Hepatocyte (in vitro differentiated cells): ENCODE results near the gene TRIM69. TPM values are rescaled to one million over a fixed set of nuclear protein-coding genes. Genes with fewer than 3 reads are reported as not detected.
"Not testable (repeated sequence)": the region's sequence is repeated elsewhere in the genome, so short reads cannot be mapped to it uniquely, and the experiment has no call there.

ENCODE experiments used
- DNase-seq: peaks from one replicate; pipeline ENCODE4 v3.0.0-alpha.2; 2016; ENCODE audit warnings: low spot score
- H2AFZ ChIP-seq: fragments of 200-600 bp; sonication (generic); 2 replicates; pipeline ENCODE4 v1.6.0; 2016; ENCODE audit warnings: antibody characterized with exemption, mild to moderate bottlenecking
- H3K27ac ChIP-seq: fragments of 200-600 bp; sonication (generic); 2 replicates; pipeline ENCODE4 v1.5.1; 2016; ENCODE audit warnings: mild to moderate bottlenecking
- H3K27me3 ChIP-seq: fragments of 200-600 bp; sonication (generic); 2 replicates; pipeline ENCODE4 v1.6.1; 2016
- H3K36me3 ChIP-seq: fragments of 200-600 bp; sonication (generic); replicated peaks from 2 replicates; pipeline ENCODE4 v1.5.1; 2016; ENCODE audit warnings: low read depth; ENCODE audit not compliant: insufficient read depth
- H3K4me1 ChIP-seq: fragments of 200-600 bp; sonication (generic); 2 replicates; pipeline ENCODE4 v1.5.1; 2016; ENCODE audit warnings: mild to moderate bottlenecking, moderate library complexity; ENCODE audit not compliant: insufficient read depth
- H3K4me2 ChIP-seq: fragments of 200-600 bp; sonication (generic); 2 replicates; pipeline ENCODE4 v1.6.0; 2016
- H3K4me3 ChIP-seq: fragments of 200-600 bp; sonication (generic); 2 replicates; pipeline ENCODE4 v1.5.1; 2016; ENCODE audit warnings: mild to moderate bottlenecking
- H3K79me2 ChIP-seq: fragments of 200-600 bp; sonication (generic); 2 replicates; pipeline ENCODE4 v1.6.0; 2017; ENCODE audit warnings: mild to moderate bottlenecking
- H3K9me2 ChIP-seq: fragments of 200-600 bp; sonication (generic); replicated peaks from 2 replicates; pipeline ENCODE4 v1.6.0; 2017; ENCODE audit warnings: mild to moderate bottlenecking; ENCODE audit not compliant: insufficient read depth
- H3K9me3 ChIP-seq: fragments of 200-600 bp; sonication (generic); 2 replicates; pipeline ENCODE4 v1.5.1; 2016; ENCODE audit warnings: low read depth, mild to moderate bottlenecking
- H4K20me1 ChIP-seq: fragments of 200-600 bp; sonication (generic); 2 replicates; pipeline ENCODE4 v1.6.0; 2016; ENCODE audit warnings: mild to moderate bottlenecking; ENCODE audit not compliant: insufficient read depth, poor library complexity, severe bottlenecking
- EZH2 ChIP-seq: fragments of 200-600 bp; sonication (generic); IDR thresholded peaks from 2 replicates; pipeline ENCODE4 v1.6.1; 2016; ENCODE audit warnings: antibody characterized with exemption, mild to moderate bottlenecking, borderline replicate concordance
- EZH2phosphoT487 ChIP-seq: fragments of 200-600 bp; sonication (generic); IDR thresholded peaks from one replicate; pipeline ENCODE4 v1.6.1; 2018; ENCODE audit warnings: antibody characterized with exemption, mild to moderate bottlenecking, low read depth, moderate library complexity; ENCODE audit not compliant: unreplicated experiment, severe bottlenecking
- WGBS: methylation state at CpG from one replicate; pipeline ENCODE4 v1.1.6; 2016; ENCODE audit warnings: low lambda C conversion rate; ENCODE audit errors: missing lambda C conversion rate; 5-methylcytosine and 5-hydroxymethylcytosine counted together
- polyA plus RNA-seq: library from polyadenylated mRNA; unstranded; fragments of >200 nt; fragmentation: Nextera tagmentation; extraction: Ambion mirVana; gene quantifications from 2 replicates; pipeline ENCODE4 v1.2.1, GENCODE V29; 2016
- total RNA-seq: library from RNA; depleted of rRNA; stranded (reverse); fragments of >200 nt; gene quantifications from 2 replicates; pipeline ENCODE4 v1.2.3, GENCODE V29; 2014
- TF ChIP-seq, protein P1 (sequence below): fragments of 200-600 bp; sonication (generic); IDR thresholded peaks from 2 replicates; pipeline ENCODE4 v1.5.1; 2016; ENCODE audit warnings: antibody characterized with exemption, mild to moderate bottlenecking; ENCODE audit not compliant: poor library complexity

The TRIM69 gene
- total and polyA plus RNA-seq, 2 experiments from 2014 or later = 6.5 to 11.0 TPM

DNA sequence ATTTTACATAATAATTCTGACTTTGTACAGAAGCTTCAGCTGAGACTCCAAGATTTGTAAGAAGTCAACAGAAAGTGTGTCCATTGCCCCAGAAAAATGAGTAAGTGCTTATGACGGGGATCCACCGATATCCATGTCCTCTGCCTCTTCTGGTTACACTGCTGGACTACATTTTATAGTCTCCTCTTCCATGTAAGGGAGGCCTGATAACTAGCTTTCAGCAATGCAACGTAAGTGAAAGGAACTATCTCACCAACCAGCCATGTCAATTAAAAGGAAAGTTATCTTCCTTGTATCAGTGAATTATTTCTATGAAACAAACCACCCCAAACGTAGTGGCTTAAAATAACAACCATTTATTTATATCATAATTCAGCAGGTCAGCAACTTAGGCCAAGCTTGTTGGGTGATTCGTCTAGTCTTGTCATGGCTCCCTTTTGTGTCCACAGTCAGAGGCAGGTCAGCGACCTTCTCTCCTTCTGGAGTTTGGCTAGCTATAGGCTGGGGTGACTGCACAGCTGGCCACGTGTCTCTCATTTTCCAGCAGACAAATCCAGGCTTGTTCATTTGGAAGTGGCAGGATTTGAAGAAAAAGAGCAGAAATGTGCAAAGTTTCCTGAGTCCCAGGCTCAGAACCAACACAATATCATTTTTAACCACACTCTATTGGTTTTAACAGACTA is 44.9 kb downstream of the TRIM69 start:
- 89% methylated on average over 7 of the region's 7 CpGs for WGBS
- no peaks in the 10 kb centered on the region for H3K4me1 ChIP-seq
- no peaks in the 10 kb centered on the region for H3K27me3 ChIP-seq
- no peak for DNase-seq
- no peaks in the 10 kb centered on the region for H3K9me2 ChIP-seq
- no peaks in the 10 kb centered on the region for H3K79me2 ChIP-seq
- H3K4me2 ChIP-seq = no peak overlapping the region
- H3K9me3 ChIP-seq = no peaks in the 10 kb centered on the region
- H3K36me3 ChIP-seq = no peaks in the 10 kb centered on the region
- H3K4me3 ChIP-seq = no peak overlapping the region
- TF ChIP-seq EZH2phosphoT487 = no peak
- no peak for TF ChIP-seq EZH2
- TF ChIP-seq, protein P1, sequence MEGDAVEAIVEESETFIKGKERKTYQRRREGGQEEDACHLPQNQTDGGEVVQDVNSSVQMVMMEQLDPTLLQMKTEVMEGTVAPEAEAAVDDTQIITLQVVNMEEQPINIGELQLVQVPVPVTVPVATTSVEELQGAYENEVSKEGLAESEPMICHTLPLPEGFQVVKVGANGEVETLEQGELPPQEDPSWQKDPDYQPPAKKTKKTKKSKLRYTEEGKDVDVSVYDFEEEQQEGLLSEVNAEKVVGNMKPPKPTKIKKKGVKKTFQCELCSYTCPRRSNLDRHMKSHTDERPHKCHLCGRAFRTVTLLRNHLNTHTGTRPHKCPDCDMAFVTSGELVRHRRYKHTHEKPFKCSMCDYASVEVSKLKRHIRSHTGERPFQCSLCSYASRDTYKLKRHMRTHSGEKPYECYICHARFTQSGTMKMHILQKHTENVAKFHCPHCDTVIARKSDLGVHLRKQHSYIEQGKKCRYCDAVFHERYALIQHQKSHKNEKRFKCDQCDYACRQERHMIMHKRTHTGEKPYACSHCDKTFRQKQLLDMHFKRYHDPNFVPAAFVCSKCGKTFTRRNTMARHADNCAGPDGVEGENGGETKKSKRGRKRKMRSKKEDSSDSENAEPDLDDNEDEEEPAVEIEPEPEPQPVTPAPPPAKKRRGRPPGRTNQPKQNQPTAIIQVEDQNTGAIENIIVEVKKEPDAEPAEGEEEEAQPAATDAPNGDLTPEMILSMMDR = no peak
- no peak overlapping the region for H3K27ac ChIP-seq
- H4K20me1 ChIP-seq = no peaks in the 10 kb centered on the region
- H2AFZ ChIP-seq = no peak overlapping the region

DNA sequence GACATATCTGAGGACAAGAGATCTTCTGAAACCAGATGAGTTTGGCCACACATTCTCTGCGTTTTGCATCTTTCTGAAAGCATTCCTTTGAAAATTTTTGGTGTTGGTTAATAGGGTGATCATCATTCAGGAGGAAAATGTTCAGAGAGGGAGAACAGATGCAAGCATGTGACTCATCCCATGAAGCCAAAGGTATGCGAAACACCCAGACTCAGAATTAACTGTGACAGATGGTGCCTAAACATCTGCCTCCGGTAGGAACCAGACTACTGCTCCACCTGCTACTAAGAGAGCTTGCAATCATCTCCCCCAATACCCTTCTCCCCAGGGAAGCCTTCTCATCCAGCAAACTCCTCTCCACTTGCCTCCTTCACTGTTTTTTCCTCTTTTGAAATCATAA is 46.2 kb downstream of the TRIM69 start:
- TF ChIP-seq EZH2 = no peak
- TF ChIP-seq, protein P1 = no peak
- no peak for TF ChIP-seq EZH2phosphoT487

GRCh38 chr15:44784918-44785274 is 48.6 kb downstream of the TRIM69 start:
- H3K4me2 ChIP-seq = peak overlapping the region; percentile 75
- H3K9me2 ChIP-seq, DNase-seq, H3K4me3 ChIP-seq, H4K20me1 ChIP-seq, H3K27me3 ChIP-seq, H2AFZ ChIP-seq, H3K4me1 ChIP-seq, H3K36me3 ChIP-seq, H3K9me3 ChIP-seq, H3K79me2 ChIP-seq: not testable (repeated sequence)
- 69% methylated on average over 5 of the region's 5 CpGs for WGBS
- peak overlapping the region; percentile 94 for H3K27ac ChIP-seq

More for the DNA sequence above, 46.2 kb downstream of the TRIM69 start:
- H3K4me1 ChIP-seq = no peaks in the 10 kb centered on the region
- no peaks in the 10 kb centered on the region for H3K9me2 ChIP-seq
- no peak overlapping the region for H2AFZ ChIP-seq
- no peak overlapping the region for H3K27ac ChIP-seq
- no peaks in the 10 kb centered on the region for H3K27me3 ChIP-seq
- 84% methylated on average over 3 of the region's 3 CpGs for WGBS
- no peak for DNase-seq
- H3K9me3 ChIP-seq = no peaks in the 10 kb centered on the region
- H3K4me2 ChIP-seq = no peak overlapping the region
- no peak overlapping the region for H3K4me3 ChIP-seq
- no peaks in the 10 kb centered on the region for H3K36me3 ChIP-seq
- H4K20me1 ChIP-seq = no peaks in the 10 kb centered on the region
- no peaks in the 10 kb centered on the region for H3K79me2 ChIP-seq

DNA sequence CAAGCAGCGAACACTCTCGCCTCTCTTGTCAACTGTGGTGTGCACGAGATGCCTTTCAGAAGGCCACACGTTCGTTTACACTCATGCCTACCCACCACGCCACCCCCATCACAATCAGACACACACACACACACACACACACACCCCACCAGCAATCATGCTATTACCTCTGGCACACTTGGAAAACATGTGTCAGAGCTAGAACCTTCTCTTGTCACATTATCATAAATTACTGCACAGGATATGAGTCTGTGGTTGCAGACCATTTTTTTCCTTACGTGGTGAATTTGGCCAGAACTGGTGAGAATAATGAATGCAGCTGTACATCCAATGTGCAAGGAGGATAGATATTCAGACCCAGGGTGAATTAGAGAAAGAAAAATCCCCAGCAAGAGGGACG is 52.4 kb downstream of the TRIM69 start:
- no peaks in the 10 kb centered on the region for H4K20me1 ChIP-seq
- no peak for DNase-seq
- H3K36me3 ChIP-seq = no peaks in the 10 kb centered on the region
- no peaks in the 10 kb centered on the region for H3K9me3 ChIP-seq
- no peak overlapping the region for H3K4me3 ChIP-seq
- no peaks in the 10 kb centered on the region for H3K79me2 ChIP-seq
- no peaks in the 10 kb centered on the region for H3K4me1 ChIP-seq
- no peak for TF ChIP-seq EZH2
- no peak overlapping the region for H2AFZ ChIP-seq
- no peak overlapping the region for H3K4me2 ChIP-seq
- no peaks in the 10 kb centered on the region for H3K27me3 ChIP-seq
- H3K9me2 ChIP-seq = no peaks in the 10 kb centered on the region
- no peak overlapping the region for H3K27ac ChIP-seq
- WGBS = 77% methylated on average over 8 of the region's 8 CpGs
